Activated CD4-positive, alpha-beta T cell treated with anti-CD3 and anti-CD28 coated beads, Interleukin-10, Interleukin-2, amounts not matched to agents 100 ng/mL and 50 ng/mL, durations not matched to agents 16 hours and 8 hours (primary cell): Measurements from ENCODE around the gene PRDX6.
"Not testable (repeated sequence)": the region's sequence is repeated elsewhere in the genome, so short reads cannot be mapped to it uniquely, and the experiment has no call there.

Source experiments
- DNase-seq: peaks from one replicate; pipeline ENCODE4 v3.0.0-alpha.2; 2020

The PRDX6 gene, protein sequence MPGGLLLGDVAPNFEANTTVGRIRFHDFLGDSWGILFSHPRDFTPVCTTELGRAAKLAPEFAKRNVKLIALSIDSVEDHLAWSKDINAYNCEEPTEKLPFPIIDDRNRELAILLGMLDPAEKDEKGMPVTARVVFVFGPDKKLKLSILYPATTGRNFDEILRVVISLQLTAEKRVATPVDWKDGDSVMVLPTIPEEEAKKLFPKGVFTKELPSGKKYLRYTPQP

DNA sequence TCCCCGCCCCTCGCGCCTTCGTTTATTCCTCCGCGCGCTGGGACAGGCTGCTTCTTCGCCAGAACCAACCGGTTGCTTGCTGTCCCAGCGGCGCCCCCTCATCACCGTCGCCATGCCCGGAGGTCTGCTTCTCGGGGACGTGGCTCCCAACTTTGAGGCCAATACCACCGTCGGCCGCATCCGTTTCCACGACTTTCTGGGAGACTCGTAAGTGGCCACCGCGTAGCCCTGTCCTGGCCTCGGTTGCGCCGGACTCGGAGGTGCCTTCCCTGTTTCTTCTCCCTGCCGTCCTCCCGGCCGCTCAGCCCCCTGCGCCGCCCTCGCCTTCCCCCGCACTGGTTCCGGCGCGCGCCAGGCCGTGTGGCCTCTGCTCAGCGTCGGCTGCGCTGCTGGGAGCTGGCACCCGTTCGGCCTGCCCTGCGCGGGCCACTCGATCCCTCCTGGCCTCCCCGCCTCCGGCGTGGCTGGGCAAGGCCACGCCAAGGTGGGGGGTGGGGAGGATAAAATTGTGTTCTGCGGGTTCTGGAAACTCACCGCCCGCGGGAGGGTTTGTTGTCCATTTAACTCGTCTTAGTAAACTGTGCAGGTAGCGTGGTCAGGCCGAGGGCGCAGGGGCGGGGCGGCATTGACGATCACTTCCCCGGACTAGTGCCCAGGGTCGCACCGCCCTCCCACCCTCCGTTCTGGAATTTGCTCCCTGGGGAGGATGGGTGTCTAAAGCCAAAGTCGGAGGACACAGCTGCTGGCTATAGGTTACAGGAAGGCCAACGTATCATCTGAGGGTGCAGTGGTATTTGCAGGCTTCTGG is at the start of gene PRDX6:
Gene PRDX6, plus strand, starts transcription at position 50 of the 808 bp plus-strand sequence. Its CDS starts 63 bp downstream, at position 113.
- DNase-seq = no peak

- peak; percentile 66 for DNase-seq
These were observed 47.4 kb upstream of the PRDX6 start for GRCh38 chr1:173429471-173430402.

DNA sequence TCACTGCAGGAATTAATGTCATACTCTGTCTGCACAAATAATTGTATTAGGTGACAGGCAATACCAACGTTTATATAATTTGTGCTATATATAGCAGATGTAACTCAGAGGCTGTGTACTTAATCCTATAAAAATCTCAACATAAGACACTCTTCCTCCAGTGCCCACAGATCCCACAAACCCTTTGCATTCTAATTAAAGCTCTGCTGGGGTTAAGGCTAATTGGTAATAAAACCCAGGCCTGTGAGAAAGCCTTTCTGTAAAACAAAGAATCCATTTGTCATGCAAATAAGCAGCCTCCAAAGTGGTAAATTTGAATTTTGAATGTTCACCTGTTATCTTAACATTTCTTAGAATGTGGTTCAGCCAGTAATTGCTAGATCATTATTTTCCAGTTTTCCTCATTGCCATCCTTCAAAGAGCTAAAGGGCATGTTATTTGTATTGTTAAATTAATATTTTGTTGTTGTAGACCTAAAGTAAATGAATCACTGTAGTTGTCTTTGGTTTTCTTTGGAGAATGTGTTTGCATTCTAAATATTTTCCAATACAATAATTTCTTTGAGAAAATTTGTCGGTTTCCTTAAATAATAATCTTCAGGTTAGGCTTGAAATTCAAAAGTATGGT is 46.3 kb upstream of the PRDX6 start:
- DNase-seq = no peak

DNA sequence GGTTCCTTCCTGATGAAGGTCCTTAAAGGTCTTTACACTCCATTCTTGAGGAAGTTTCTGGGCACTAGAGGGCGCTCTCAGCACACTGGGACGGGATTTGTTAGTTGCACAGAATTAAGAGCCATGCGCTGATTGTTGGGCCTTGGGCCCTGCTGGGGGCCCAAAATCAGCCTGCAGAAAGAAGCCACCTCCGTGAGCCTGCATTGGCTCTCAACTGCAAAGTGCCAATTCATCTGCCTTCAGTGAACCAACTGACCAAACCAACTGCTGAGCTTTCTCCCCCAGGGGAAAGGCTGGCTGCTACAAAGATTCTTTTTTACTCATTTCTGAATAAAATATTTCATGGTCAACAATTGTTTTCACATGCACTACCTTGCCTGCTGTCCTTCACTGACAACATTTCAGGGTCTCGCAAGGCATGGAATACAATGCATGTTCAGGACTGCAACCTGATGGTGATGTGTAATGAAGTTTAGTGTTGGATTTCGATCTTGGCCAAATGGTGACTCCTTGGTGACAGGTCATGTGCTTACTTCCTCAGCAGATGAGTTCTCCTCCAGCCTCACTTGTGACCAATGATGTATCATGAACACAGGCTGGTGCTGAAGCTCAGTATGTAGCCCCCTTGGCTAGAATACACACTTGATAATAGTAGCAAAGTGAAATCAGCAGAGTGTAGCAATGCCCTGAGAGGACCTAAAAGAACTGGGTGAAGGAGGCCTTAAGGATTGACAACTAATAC is 45.7 kb upstream of the PRDX6 start:
- peak; percentile 88 for DNase-seq

GRCh38 chr1:173432331-173432730 is 44.8 kb upstream of the PRDX6 start:
- DNase-seq = no peak

GRCh38 chr1:173433751-173434326 is 43.3 kb upstream of the PRDX6 start:
- DNase-seq = no peak

- no peak for DNase-seq
These were observed 40.2 kb upstream of the PRDX6 start for GRCh38 chr1:173436841-173437428.

GRCh38 chr1:173438675-173439074 is 38.5 kb upstream of the PRDX6 start:
- no peak for DNase-seq

GRCh38 chr1:173440430-173440829 is 36.7 kb upstream of the PRDX6 start:
- DNase-seq = no peak

DNA sequence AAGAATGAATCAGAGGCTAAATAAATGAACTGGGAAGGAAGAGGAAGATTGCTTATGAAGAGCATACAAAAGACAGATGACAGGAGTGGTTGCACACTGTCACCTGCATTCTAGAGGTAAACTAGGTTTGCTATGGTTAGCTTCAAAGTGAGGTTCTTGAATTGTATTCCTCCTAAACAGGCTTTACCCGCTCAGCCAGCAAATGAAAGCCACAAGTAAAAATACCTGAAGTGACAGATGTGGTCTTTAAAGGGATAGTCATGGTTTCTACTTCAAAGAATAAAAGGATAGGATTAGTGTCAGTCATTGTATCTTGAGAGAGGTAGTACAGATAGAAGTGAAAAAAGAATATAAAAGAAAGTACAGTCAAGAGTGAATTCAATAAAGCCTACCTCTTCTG is 32.4 kb upstream of the PRDX6 start:
- DNase-seq = no peak

- no peak for DNase-seq
These were observed 32.0 kb upstream of the PRDX6 start for GRCh38 chr1:173445164-173445563.

GRCh38 chr1:173445656-173446055 is 31.5 kb upstream of the PRDX6 start:
- no peak for DNase-seq

GRCh38 chr1:173447224-173447623 is 29.9 kb upstream of the PRDX6 start:
- no peak for DNase-seq

DNA sequence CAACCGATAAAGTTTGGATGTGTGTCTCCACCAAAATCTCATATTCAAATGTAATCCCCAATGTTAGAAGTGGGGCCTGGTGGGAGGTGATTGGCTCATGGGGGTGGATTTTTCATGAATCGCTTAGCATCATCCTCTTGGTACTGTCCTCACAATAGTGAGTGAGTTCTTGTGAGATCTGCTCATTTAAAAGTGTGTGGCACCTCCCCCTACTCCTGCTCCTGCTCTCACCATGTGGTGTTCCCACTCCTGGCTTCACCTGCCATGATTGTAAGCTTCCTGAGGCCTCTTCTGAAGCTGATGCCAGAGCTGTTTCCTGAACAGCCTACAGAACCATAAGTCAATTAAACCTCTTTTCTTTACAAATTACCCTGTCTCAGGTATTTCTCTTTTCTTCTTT is 28.2 kb upstream of the PRDX6 start:
- no peak for DNase-seq

- DNase-seq = no peak
These were observed 25.2 kb upstream of the PRDX6 start for GRCh38 chr1:173451981-173452380.

- no peak for DNase-seq
These were observed 23.2 kb upstream of the PRDX6 start for GRCh38 chr1:173453982-173454381.

- DNase-seq = peak; percentile 39
These were observed 22.1 kb upstream of the PRDX6 start for GRCh38 chr1:173454966-173455524.

DNA sequence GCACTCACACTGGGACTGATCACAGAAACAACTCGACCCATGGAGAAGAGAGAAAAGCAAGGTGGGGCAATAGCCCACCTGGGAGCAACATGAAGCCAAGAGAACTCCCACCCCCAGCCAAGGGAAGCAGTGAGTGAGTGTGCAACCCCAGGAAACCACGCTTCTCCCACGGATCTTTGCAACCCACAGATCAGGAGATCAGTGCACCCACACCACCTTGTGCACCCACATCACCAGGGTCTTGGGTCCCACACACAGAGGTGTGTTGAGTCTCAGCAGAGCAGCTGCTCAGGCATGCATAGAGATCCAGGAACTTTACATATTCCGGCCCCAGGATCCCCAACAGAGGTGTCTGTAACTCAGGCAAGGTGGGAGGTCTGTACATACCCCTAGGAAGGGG is 17.2 kb upstream of the PRDX6 start:
- DNase-seq = no peak

DNA sequence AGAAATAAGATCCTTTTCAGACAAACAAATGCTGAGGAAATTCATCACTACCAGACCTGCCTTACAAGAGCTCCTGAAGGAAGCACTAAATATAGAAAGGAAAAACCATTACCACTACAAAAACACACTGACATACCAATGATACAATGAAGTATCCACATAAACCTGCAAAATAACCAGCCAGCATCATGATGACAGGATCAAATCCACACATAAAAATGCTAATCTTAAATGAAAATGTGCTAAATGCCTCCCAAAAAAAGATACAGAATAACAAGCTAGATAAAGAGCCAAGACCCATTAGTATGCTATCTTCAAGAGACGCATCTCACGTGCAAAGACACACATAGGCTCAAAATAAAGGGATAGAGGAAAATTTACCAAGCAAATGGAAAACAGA is 14.5 kb upstream of the PRDX6 start:
- not testable (repeated sequence) for DNase-seq

DNA sequence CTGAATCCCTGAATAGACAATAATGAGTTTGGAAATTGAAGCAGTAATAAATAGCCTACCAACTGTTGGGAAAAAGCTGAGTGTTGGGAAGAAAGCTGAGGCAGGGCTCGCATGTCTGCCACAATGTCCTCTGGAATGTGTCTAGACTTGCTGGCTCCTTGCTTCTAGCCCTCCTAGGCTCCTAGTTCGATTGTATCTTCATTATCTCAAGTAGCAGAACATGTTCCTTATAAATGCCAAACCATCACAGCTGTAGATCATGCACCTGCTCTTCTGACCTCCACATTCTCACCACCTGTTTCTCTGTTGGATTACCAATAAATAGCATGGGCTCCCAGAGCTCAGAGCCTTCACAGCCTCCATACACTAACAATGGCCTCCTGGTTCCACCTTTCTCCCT is 12.9 kb upstream of the PRDX6 start:
- not testable (repeated sequence) for DNase-seq

- no peak for DNase-seq
These were observed 9.7 kb upstream of the PRDX6 start for GRCh38 chr1:173467426-173467825.
